A549 (cell line): ENCODE data around the gene SNAP29. TPM values are rescaled to one million over a fixed set of nuclear protein-coding genes. Genes with fewer than 3 reads are reported as not detected.

Experiments used
- ATAC-seq, 2 experiments: fragments of 200-7000 bp in 1 of 2; fragments of >200 bp in 1 of 2; cut with Nextera tagmentation in 1 of 2; cut with Tn5 transposase in 1 of 2; 3 replicates each; pipeline versions ENCODE4 v1.8.0 to v1.9.1; 2018 to 2020; ENCODE audit warnings: mild to moderate bottlenecking in 1 of 2, moderate library complexity in 1 of 2
- CTCF ChIA-PET: fragments of 300-600 bp; sonication (Branson Sonifier 250); formaldehyde crosslinking; extraction: SDS; loops from one replicate; lab custom pipeline; 2021; ENCODE audit warnings: antibody characterized with exemption, inconsistent platforms; lab: Yijun Ruan, JAX
- POLR2A ChIA-PET: fragments of 350-600 bp; formaldehyde crosslinking; extraction: SDS; loops from one replicate; lab custom pipeline; 2021; ENCODE audit warnings: antibody characterized with exemption, inconsistent platforms; lab: Yijun Ruan, JAX
- DNase-seq, 2 experiments: peaks; one replicate each; pipeline versions ENCODE4 v3.0.0 to v3.0.0-alpha.2; 2011 to 2016; ENCODE audit warnings: low read depth in 1 of 2, low spot score in 1 of 2
- FAIRE-seq: peaks from 2 replicates; lab custom pipeline; 2011; peaks lifted over from hg19 to GRCh38; lab: Jason Lieb, UNC
- H3K27ac ChIP-seq, 2 experiments: fragments of >200 bp; sonication (Bioruptor Twin); formaldehyde crosslinking; 3 replicates each; pipeline ENCODE4 v1.5.1; 2016 to 2017
- H3K4me1 ChIP-seq: fragments of >200 bp; sonication (Bioruptor Twin); formaldehyde crosslinking; 3 replicates; pipeline ENCODE4 v1.6.1; 2016
- H3K4me2 ChIP-seq: fragments of >200 bp; sonication (Bioruptor Twin); formaldehyde crosslinking; 3 replicates; pipeline ENCODE4 v1.6.1; 2016
- H3K4me3 ChIP-seq: fragments of >200 bp; sonication (Bioruptor Twin); formaldehyde crosslinking; 3 replicates; pipeline ENCODE4 v1.5.1; 2016
- H3K9me3 ChIP-seq: fragments of >200 bp; sonication (Bioruptor Twin); formaldehyde crosslinking; 3 replicates; pipeline ENCODE4 v1.6.1; 2016
- BCL3 ChIP-seq: fragments of >200 bp; sonication (Bioruptor Twin); formaldehyde crosslinking; IDR thresholded peaks from 3 replicates; pipeline ENCODE4 v1.6.1; 2016
- CBX2 ChIP-seq: fragments of 200-600 bp; sonication (generic); IDR thresholded peaks from 2 replicates; pipeline ENCODE4 v1.6.1; 2016; ENCODE audit warnings: low read depth, mild to moderate bottlenecking, borderline replicate concordance
- CEBPB ChIP-seq, 2 experiments: fragments of >200 bp in 1 of 2; sonication (Bioruptor Twin) in 1 of 2; formaldehyde crosslinking in 1 of 2; IDR thresholded peaks; 2 replicates each; pipeline ENCODE4 v1.6.1; 2012 to 2016
- CHD4 ChIP-seq: fragments of 200-600 bp; sonication (generic); IDR thresholded peaks from 2 replicates; pipeline ENCODE4 v1.6.1; 2016; ENCODE audit warnings: antibody characterized with exemption, mild to moderate bottlenecking, borderline replicate concordance
- FOSB ChIP-seq: fragments of 250-450 bp; sonication (Bioruptor Pico); IDR thresholded peaks from 2 replicates; pipeline ENCODE4 v1.5.0; 2020; ENCODE audit warnings: mild to moderate bottlenecking, moderate library complexity
- GATA3 ChIP-seq: IDR thresholded peaks from 2 replicates; pipeline ENCODE4 v1.6.1; 2012; ENCODE audit warnings: borderline replicate concordance
- HOXB13 ChIP-seq: fragments of 250-450 bp; sonication (Bioruptor Pico); IDR thresholded peaks from 2 replicates; pipeline ENCODE4 v1.5.0; 2020; ENCODE audit warnings: low read depth, mild to moderate bottlenecking, moderate library complexity
- JUN ChIP-seq, 2 experiments: fragments of >200 bp; sonication (Bioruptor Twin); formaldehyde crosslinking; IDR thresholded peaks; 2 replicates in 1 of 2; 3 replicates in 1 of 2; pipeline ENCODE4 v1.6.1; 2016 to 2017
- KDM5A ChIP-seq: fragments of 200-600 bp; sonication (generic); IDR thresholded peaks from 2 replicates; pipeline ENCODE4 v1.6.1; 2016; ENCODE audit warnings: antibody characterized with exemption, mild to moderate bottlenecking
- MAZ ChIP-seq: fragments of 150-350 bp; IDR thresholded peaks from 2 replicates; pipeline ENCODE4 v1.6.1; 2014; ENCODE audit warnings: antibody characterized with exemption, low read depth, low read length, borderline replicate concordance
- MYC ChIP-seq: IDR thresholded peaks from 2 replicates; pipeline ENCODE4 v1.6.1; 2012; ENCODE audit warnings: mild to moderate bottlenecking, inconsistent platforms, low read length, improper control_type of control experiment, borderline replicate concordance
- NFE2L2 ChIP-seq: fragments of 150-350 bp; conservative IDR thresholded peaks from 2 replicates; pipeline ENCODE4 v1.6.1; 2014; ENCODE audit warnings: low read length
- NR3C1 ChIP-seq: fragments of >200 bp; sonication (Bioruptor Twin); formaldehyde crosslinking; IDR thresholded peaks from 3 replicates; pipeline ENCODE4 v1.6.1; 2017
- RCOR1 ChIP-seq: fragments of 150-350 bp; IDR thresholded peaks from 2 replicates; pipeline ENCODE4 v1.6.1; 2014; ENCODE audit warnings: antibody characterized with exemption, low read length, low read depth
- RFX5 ChIP-seq: fragments of 450-650 bp; IDR thresholded peaks from 2 replicates; pipeline ENCODE4 v1.7.1; 2014; ENCODE audit warnings: antibody characterized with exemption, mild to moderate bottlenecking, moderate library complexity
- SMC3 ChIP-seq: fragments of >200 bp; sonication (Bioruptor Twin); formaldehyde crosslinking; IDR thresholded peaks from 3 replicates; pipeline ENCODE4 v1.6.1; 2018; ENCODE audit warnings: inconsistent platforms
- SREBF2 ChIP-seq: fragments of 450-650 bp; IDR thresholded peaks from 2 replicates; pipeline ENCODE4 v1.6.1; 2014; ENCODE audit warnings: mild to moderate bottlenecking, moderate library complexity
- USF2 ChIP-seq: fragments of 450-650 bp; IDR thresholded peaks from 2 replicates; pipeline ENCODE4 v1.6.1; 2014; ENCODE audit warnings: antibody characterized with exemption
- ZFP36 ChIP-seq: fragments of 450-650 bp; IDR thresholded peaks from 2 replicates; pipeline ENCODE4 v1.6.1; 2014; ENCODE audit warnings: borderline replicate concordance; ENCODE audit not compliant: partially characterized antibody
- ZSCAN20 ChIP-seq: fragments of 250-450 bp; sonication (Bioruptor Pico); IDR thresholded peaks from 2 replicates; pipeline ENCODE4 v1.8.0; 2022; ENCODE audit warnings: mild to moderate bottlenecking, moderate library complexity
- WGBS: methylation state at CpG from one replicate; pipeline ENCODE4 v1.1.6; 2017; ENCODE audit errors: missing lambda C conversion rate; 5-methylcytosine and 5-hydroxymethylcytosine counted together
- polyA plus RNA-seq, 4 experiments: library from polyadenylated mRNA; depleted of rRNA in 3 of 4; stranded (reverse); fragments of >200 nt; fragmentation: RNase III in 1 of 4; extraction: RNeasy Plus Mini Kit Qiagen cat#74134 plus additional on column Dnase treatment in 1 of 4; gene quantifications; 2 replicates in 3 of 4; 3 replicates in 1 of 4; pipeline ENCODE4 v1.2.3, GENCODE V29; 2011 to 2017
- TF ChIP-seq, protein P1 (sequence below): fragments of 250-450 bp; sonication (Bioruptor Pico); IDR thresholded peaks from 2 replicates; pipeline ENCODE4 v1.5.0; 2021; ENCODE audit warnings: mild to moderate bottlenecking, moderate library complexity, borderline replicate concordance
- TF ChIP-seq, protein P2 (sequence below): fragments of 250-450 bp; sonication (Bioruptor Pico); IDR thresholded peaks from 2 replicates; pipeline ENCODE4 v1.5.0; 2020; ENCODE audit warnings: low read depth, mild to moderate bottlenecking, moderate library complexity
- TF ChIP-seq, protein P3 (sequence below): fragments of >200 bp; sonication (Bioruptor Twin); formaldehyde crosslinking; IDR thresholded peaks from 3 replicates; pipeline ENCODE4 v1.5.1; 2016

SNAP29 gene
- polyA plus RNA-seq, 2 of the 4 experiments (the other 2 are of a cell fraction), result 14.2 to 20.1 TPM

DNA sequence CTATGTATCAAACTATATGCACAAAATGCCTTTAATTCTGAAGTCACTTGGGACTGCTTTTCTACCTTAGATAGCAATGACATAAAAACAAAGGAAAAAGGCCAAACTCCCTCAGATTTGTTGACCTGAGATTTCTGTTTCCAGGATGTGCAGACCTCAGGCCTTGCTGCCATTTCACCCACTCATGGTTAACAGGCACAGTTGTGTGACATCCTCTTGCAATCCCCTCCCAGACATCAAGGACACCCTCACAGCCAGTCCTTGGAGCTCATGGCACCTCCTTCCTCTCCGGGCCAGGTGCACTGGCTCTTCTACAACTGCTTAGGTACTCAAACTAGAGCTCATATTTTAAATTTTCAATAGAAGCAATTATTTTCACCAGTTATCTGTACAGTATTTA, 47.6 kb upstream of the SNAP29 start:
- no peak overlapping the region for H3K4me3 ChIP-seq
- H3K27ac ChIP-seq, result no peak overlapping the region
- no peak for FAIRE-seq
- peaks cover 19% of the 10 kb centered on the region for H3K4me1 ChIP-seq
- no peak overlapping the region for H3K4me2 ChIP-seq
- TF ChIP-seq SMC3, result no peak
- TF ChIP-seq CBX2, result no peak
- no peak for TF ChIP-seq FOSB
- TF ChIP-seq MAZ, result no peak
- TF ChIP-seq HOXB13 (CRISPR knock-in tag), result no peak
- TF ChIP-seq, protein P1, sequence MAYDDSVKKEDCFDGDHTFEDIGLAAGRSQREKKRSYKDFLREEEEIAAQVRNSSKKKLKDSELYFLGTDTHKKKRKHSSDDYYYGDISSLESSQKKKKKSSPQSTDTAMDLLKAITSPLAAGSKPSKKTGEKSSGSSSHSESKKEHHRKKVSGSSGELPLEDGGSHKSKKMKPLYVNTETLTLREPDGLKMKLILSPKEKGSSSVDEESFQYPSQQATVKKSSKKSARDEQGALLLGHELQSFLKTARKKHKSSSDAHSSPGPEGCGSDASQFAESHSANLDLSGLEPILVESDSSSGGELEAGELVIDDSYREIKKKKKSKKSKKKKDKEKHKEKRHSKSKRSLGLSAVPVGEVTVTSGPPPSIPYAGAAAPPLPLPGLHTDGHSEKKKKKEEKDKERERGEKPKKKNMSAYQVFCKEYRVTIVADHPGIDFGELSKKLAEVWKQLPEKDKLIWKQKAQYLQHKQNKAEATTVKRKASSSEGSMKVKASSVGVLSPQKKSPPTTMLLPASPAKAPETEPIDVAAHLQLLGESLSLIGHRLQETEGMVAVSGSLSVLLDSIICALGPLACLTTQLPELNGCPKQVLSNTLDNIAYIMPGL (CRISPR knock-in tag), result no peak
- TF ChIP-seq, protein P2, sequence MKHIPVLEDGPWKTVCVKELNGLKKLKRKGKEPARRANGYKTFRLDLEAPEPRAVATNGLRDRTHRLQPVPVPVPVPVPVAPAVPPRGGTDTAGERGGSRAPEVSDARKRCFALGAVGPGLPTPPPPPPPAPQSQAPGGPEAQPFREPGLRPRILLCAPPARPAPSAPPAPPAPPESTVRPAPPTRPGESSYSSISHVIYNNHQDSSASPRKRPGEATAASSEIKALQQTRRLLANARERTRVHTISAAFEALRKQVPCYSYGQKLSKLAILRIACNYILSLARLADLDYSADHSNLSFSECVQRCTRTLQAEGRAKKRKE (CRISPR knock-in tag), result no peak
- no peak for TF ChIP-seq KDM5A
- no peak for TF ChIP-seq RCOR1
- TF ChIP-seq, protein P3, sequence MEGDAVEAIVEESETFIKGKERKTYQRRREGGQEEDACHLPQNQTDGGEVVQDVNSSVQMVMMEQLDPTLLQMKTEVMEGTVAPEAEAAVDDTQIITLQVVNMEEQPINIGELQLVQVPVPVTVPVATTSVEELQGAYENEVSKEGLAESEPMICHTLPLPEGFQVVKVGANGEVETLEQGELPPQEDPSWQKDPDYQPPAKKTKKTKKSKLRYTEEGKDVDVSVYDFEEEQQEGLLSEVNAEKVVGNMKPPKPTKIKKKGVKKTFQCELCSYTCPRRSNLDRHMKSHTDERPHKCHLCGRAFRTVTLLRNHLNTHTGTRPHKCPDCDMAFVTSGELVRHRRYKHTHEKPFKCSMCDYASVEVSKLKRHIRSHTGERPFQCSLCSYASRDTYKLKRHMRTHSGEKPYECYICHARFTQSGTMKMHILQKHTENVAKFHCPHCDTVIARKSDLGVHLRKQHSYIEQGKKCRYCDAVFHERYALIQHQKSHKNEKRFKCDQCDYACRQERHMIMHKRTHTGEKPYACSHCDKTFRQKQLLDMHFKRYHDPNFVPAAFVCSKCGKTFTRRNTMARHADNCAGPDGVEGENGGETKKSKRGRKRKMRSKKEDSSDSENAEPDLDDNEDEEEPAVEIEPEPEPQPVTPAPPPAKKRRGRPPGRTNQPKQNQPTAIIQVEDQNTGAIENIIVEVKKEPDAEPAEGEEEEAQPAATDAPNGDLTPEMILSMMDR, result no peak
- no peak for TF ChIP-seq CHD4
- TF ChIP-seq GATA3, result no peak
- TF ChIP-seq NR3C1, result no peak
- no peak for TF ChIP-seq MYC
- TF ChIP-seq CEBPB (IDR thresholded peaks at IDR 0.05), result no peak
- no peak for TF ChIP-seq NFE2L2
- TF ChIP-seq, all 56 proteins: peak for 0
- no peaks in the 10 kb centered on the region for H3K9me3 ChIP-seq
- ATAC-seq, result no peak
- DNase-seq, result no peak
- WGBS, result 100% methylated on average over 1 of the region's 1 CpG
- CTCF ChIA-PET, result no interaction called here
- POLR2A ChIA-PET, result interaction anchor here (0.7 kb wide), 1 partner anchor 45 kb away, joined by 3 read pairs; no protein-coding TSS in a partner anchor

DNA sequence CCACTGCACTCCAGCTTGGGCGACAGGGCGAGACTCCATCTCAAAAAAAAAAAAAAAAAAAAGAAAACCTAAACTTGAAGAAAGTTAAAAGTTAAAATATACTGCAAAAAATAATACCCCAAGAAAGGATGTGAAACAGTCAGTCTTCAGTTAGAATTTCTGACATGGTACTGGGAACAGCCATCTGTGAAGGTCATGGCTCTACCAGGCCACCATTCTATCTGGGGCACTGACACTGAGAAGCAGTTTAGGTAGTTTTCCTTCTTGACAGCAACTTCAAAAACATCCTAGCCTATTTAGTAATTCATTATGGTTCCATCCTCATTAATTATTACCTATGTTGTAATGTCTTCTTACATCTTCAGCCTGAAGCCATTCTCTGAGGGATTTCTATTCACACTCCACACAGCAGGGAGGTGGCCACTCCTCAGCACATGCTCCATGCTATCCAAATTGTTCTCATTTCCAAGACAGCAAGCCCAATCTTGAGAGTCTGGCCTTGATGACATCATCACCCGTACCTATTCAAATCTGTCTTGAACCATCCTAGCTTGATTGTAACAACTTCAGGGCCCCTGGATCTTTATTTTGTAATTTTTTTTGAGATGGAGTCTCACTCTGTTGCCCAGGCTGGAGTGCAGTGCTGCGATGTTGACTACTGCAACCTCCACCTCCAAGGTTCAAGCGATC, 46.7 kb upstream of the SNAP29 start:
- no peak for TF ChIP-seq USF2
- no peak for TF ChIP-seq RFX5
- TF ChIP-seq JUN (IDR thresholded peaks at IDR 0.05), result no peak
- TF ChIP-seq CBX2, result no peak
- no peak for TF ChIP-seq MAZ
- TF ChIP-seq, protein P3, result no peak
- no peak for TF ChIP-seq BCL3
- TF ChIP-seq SREBF2, result no peak
- TF ChIP-seq ZSCAN20 (CRISPR knock-in tag), result no peak
- no peak for TF ChIP-seq GATA3
- TF ChIP-seq ZFP36, result no peak
- 100% methylated on average over 5 of the region's 5 CpGs for WGBS
- no peak for ATAC-seq
- Histone ChIP-seq H3K4me3 (no peak overlapping the region), H3K27ac (no peak overlapping the region), H3K4me2 (no peak overlapping the region), H3K4me1 (peaks cover 10% of the 10 kb centered on the region), H3K9me3 (no peaks in the 10 kb centered on the region)
- CTCF ChIA-PET, result interaction anchor here (0.7 kb wide), 1 partner anchor 8 kb away, joined by 3 read pairs; no protein-coding TSS in a partner anchor
- POLR2A ChIA-PET, result interaction anchor here (0.7 kb wide), 1 partner anchor 44 kb away, joined by 3 read pairs; no protein-coding TSS in a partner anchor
- no peak for FAIRE-seq
- DNase-seq, result no peak
